PC-3 (cell line): ENCODE data around the gene GNAZ. TPM values are rescaled to one million over a fixed set of nuclear protein-coding genes. Genes with fewer than 3 reads are reported as not detected.

Experiments used
- ATAC-seq: fragments of 200-7000 bp; cut with Tn5 transposase; 2 replicates; pipeline ENCODE4 v1.9.1; 2020; ENCODE audit warnings: mild to moderate bottlenecking, moderate library complexity
- BruUV-seq: library from RNA; stranded (reverse); fragments of 400-500 nt; replicated peaks from 2 replicates; lab custom pipeline; 2021; lab: Mats Ljungman, UMichigan
- CTCF ChIA-PET: fragments of 300-600 bp; sonication (Branson Sonifier 250); formaldehyde crosslinking; loops from one replicate; lab custom pipeline; 2022; ENCODE audit warnings: antibody characterized with exemption; lab: Charles Lee
- POLR2A ChIA-PET: fragments of 300-600 bp; sonication (Branson Sonifier 250); formaldehyde crosslinking; loops from one replicate; lab custom pipeline; 2022; ENCODE audit warnings: antibody characterized with exemption; ENCODE audit not compliant: unreplicated experiment; lab: Charles Lee
- DNase-seq: peaks from one replicate; pipeline ENCODE4 v3.0.0-alpha.2; 2015
- H2AFZ ChIP-seq: fragments of 300-600 bp; sonication (generic); 2 replicates; pipeline ENCODE4 v1.6.0; 2016; ENCODE audit warnings: antibody characterized with exemption, low read length
- H3F3A ChIP-seq: fragments of 300-600 bp; sonication (generic); one replicate; pipeline ENCODE4 v1.6.0; 2017; ENCODE audit warnings: antibody characterized with exemption, low read length, control low read depth, mild to moderate bottlenecking; ENCODE audit not compliant: unreplicated experiment
- H3K27ac ChIP-seq: fragments of 300-600 bp; sonication (generic); 2 replicates; pipeline ENCODE4 v1.5.1; 2016; ENCODE audit warnings: mild to moderate bottlenecking, low read length
- H3K27me3 ChIP-seq: fragments of 300-600 bp; sonication (generic); 2 replicates; pipeline ENCODE4 v1.6.1; 2016; ENCODE audit warnings: low read length, mixed read lengths
- H3K36me3 ChIP-seq: fragments of 300-600 bp; sonication (generic); 2 replicates; pipeline ENCODE4 v1.6.1; 2016; ENCODE audit warnings: low read depth, mixed run types, low read length, mixed read lengths
- H3K4me1 ChIP-seq: fragments of 300-600 bp; sonication (generic); 2 replicates; pipeline ENCODE4 v1.5.1; 2016; ENCODE audit warnings: low read length; ENCODE audit not compliant: insufficient read depth
- H3K4me2 ChIP-seq: fragments of 300-600 bp; sonication (generic); 2 replicates; pipeline ENCODE4 v1.6.0; 2016; ENCODE audit warnings: low read length
- H3K4me3 ChIP-seq: fragments of 300-600 bp; sonication (generic); 2 replicates; pipeline ENCODE4 v1.5.1; 2016; ENCODE audit warnings: mild to moderate bottlenecking, low read length, mixed read lengths
- H3K79me2 ChIP-seq: fragments of 300-600 bp; sonication (generic); 2 replicates; pipeline ENCODE4 v1.6.1; 2017; ENCODE audit warnings: low read length, mixed read lengths
- H3K9ac ChIP-seq: fragments of 300-600 bp; sonication (generic); 2 replicates; pipeline ENCODE4 v1.6.0; 2016; ENCODE audit warnings: mild to moderate bottlenecking, low read length
- H3K9me2 ChIP-seq: fragments of 300-600 bp; sonication (generic); replicated peaks from 2 replicates; pipeline ENCODE4 v1.6.1; 2016; ENCODE audit warnings: mixed run types, low read length, mixed read lengths
- H3K9me3 ChIP-seq: fragments of 300-600 bp; sonication (generic); 2 replicates; pipeline ENCODE4 v1.6.1; 2016; ENCODE audit warnings: low read length, mixed read lengths
- H4K20me1 ChIP-seq: fragments of 300-600 bp; sonication (generic); 2 replicates; pipeline ENCODE4 v1.6.1; 2016; ENCODE audit warnings: low read length, mixed read lengths
- CTCF ChIP-seq: fragments of 300-600 bp; sonication (generic); conservative IDR thresholded peaks from 2 replicates; pipeline ENCODE4 v1.5.1; 2017; ENCODE audit warnings: antibody characterized with exemption, low read depth, mild to moderate bottlenecking, low read length
- EZH2 ChIP-seq: fragments of 300-600 bp; sonication (generic); IDR thresholded peaks from one replicate; pipeline ENCODE4 v1.6.1; 2017; ENCODE audit warnings: antibody characterized with exemption, mild to moderate bottlenecking, low read length; ENCODE audit not compliant: unreplicated experiment
- EZH2phosphoT487 ChIP-seq: fragments of 300-600 bp; sonication (generic); IDR thresholded peaks from 2 replicates; pipeline ENCODE4 v1.6.1; 2018; ENCODE audit warnings: mild to moderate bottlenecking, antibody characterized with exemption, low read length, borderline replicate concordance
- intact Hi-C: fragments of 100-400 bp; cut with micrococcal nuclease; formaldehyde crosslinking; loops from 2 replicates; pipeline ENCODE4 v1.9.0; 2023
- total RNA-seq: library from RNA; depleted of rRNA; stranded (reverse); fragments of >200 nt; gene quantifications from 2 replicates; pipeline ENCODE4 v1.2.3, GENCODE V29; 2014

The GNAZ gene
- total RNA-seq, 1 experiment from 2014 or later, result 14.4 TPM

GRCh38 chr22:23101524-23101923 lies 31.2 kb downstream of the GNAZ start:
- H3K9me2 ChIP-seq, result no peaks in the 10 kb centered on the region
- H3K9ac ChIP-seq, result no peak overlapping the region
- intact Hi-C loops, result no loop called here
- no peak overlapping the region for H2AFZ ChIP-seq
- H3K79me2 ChIP-seq, result no peaks in the 10 kb centered on the region
- H4K20me1 ChIP-seq, result no peaks in the 10 kb centered on the region
- no TSS peak for BruUV-seq
- ChIA-PET CTCF (no interaction called here), POLR2A (no interaction called here)
- TF ChIP-seq CTCF, result no peak
- TF ChIP-seq EZH2, result no peak
- no peak for TF ChIP-seq EZH2phosphoT487
- no peak overlapping the region for H3K4me3 ChIP-seq
- H3K9me3 ChIP-seq, result no peaks in the 10 kb centered on the region
- H3K4me1 ChIP-seq, result no peaks in the 10 kb centered on the region
- DNase-seq (no peak), ATAC-seq (no peak)
- H3K27ac ChIP-seq, result no peak overlapping the region
- no peaks in the 10 kb centered on the region for H3F3A ChIP-seq
- H3K4me2 ChIP-seq, result no peak overlapping the region
- no peaks in the 10 kb centered on the region for H3K36me3 ChIP-seq
- no peaks in the 10 kb centered on the region for H3K27me3 ChIP-seq

GRCh38 chr22:23102002-23102655 lies 31.8 kb downstream of the GNAZ start:
- DNase-seq (no peak), ATAC-seq (no peak)
- intact Hi-C loops, result no loop called here
- H3K9me2 ChIP-seq, result no peaks in the 10 kb centered on the region
- ChIA-PET POLR2A (no interaction called here), CTCF (no interaction called here)
- no peaks in the 10 kb centered on the region for H3K9me3 ChIP-seq
- H3K36me3 ChIP-seq, result no peaks in the 10 kb centered on the region
- H3K4me3 ChIP-seq, result no peak overlapping the region
- H2AFZ ChIP-seq, result no peak overlapping the region
- no TSS peak for BruUV-seq
- H3K79me2 ChIP-seq, result no peaks in the 10 kb centered on the region
- H3F3A ChIP-seq, result no peaks in the 10 kb centered on the region
- H3K9ac ChIP-seq, result no peak overlapping the region
- no peaks in the 10 kb centered on the region for H3K4me1 ChIP-seq
- TF ChIP-seq EZH2phosphoT487, result no peak
- no peak overlapping the region for H3K27ac ChIP-seq
- no peaks in the 10 kb centered on the region for H4K20me1 ChIP-seq
- H3K27me3 ChIP-seq, result no peaks in the 10 kb centered on the region
- no peak overlapping the region for H3K4me2 ChIP-seq

- H3K4me1 ChIP-seq, result no peaks in the 10 kb centered on the region
- no peaks in the 10 kb centered on the region for H3F3A ChIP-seq
- CTCF ChIA-PET, result no interaction called here
- no peaks in the 10 kb centered on the region for H3K36me3 ChIP-seq
- TF ChIP-seq EZH2phosphoT487 (no peak), EZH2 (no peak), CTCF (no peak)
- DNase-seq (no peak), ATAC-seq (no peak)
- BruUV-seq, result no TSS peak
- no peak overlapping the region for H3K27ac ChIP-seq
- no peaks in the 10 kb centered on the region for H3K27me3 ChIP-seq
- no peak overlapping the region for H3K9ac ChIP-seq
- POLR2A ChIA-PET, result no interaction called here
- no peaks in the 10 kb centered on the region for H3K79me2 ChIP-seq
- no peak overlapping the region for H3K4me3 ChIP-seq
- H3K9me3 ChIP-seq, result no peaks in the 10 kb centered on the region
- H3K9me2 ChIP-seq, result no peaks in the 10 kb centered on the region
- H2AFZ ChIP-seq, result no peak overlapping the region
- H4K20me1 ChIP-seq, result no peaks in the 10 kb centered on the region
- intact Hi-C loops, result no loop called here
- no peak overlapping the region for H3K4me2 ChIP-seq
Measured at GRCh38 chr22:23102776-23103175, 32.5 kb downstream of the GNAZ start.
